ENCODE data around the gene MCM6. TPM values are rescaled to one million over a fixed set of nuclear protein-coding genes. Genes with fewer than 3 reads are reported as not detected.
A peak's percentile ranks its signal among the peaks of the same experiment; 100 is the strongest.

The MCM6 gene
- total RNA-seq, 1 donor from 2014 or later, result 62.5 TPM

GRCh38 chr2:135800513-135801460, 75.5 kb downstream of the MCM6 start:
- TF ChIP-seq CTCF (IDR thresholded peaks at IDR 0.05), result no peak
- Histone ChIP-seq H3K4me3 (no peak overlapping the region), H3K4me1 (no peaks in the 10 kb centered on the region), H3K27me3 (no peaks in the 10 kb centered on the region), H3K9me3 (no peaks in the 10 kb centered on the region), H3K36me3 (no peaks in the 10 kb centered on the region), H3K27ac (no peak overlapping the region)
- intact Hi-C loops (cut with DNase I), result no loop called here
- DNase-seq (ENCODE audit: low spot score in 2 of 2), result no peak

- no peaks in the 10 kb centered on the region for H3K9me3 ChIP-seq
- H3K4me3 ChIP-seq, result no peak overlapping the region
- TF ChIP-seq CTCF (IDR thresholded peaks at IDR 0.05), result no peak
- intact Hi-C loops (cut with DNase I), result no loop called here
- no peaks in the 10 kb centered on the region for H3K27me3 ChIP-seq
- H3K36me3 ChIP-seq, result no peaks in the 10 kb centered on the region
- DNase-seq (ENCODE audit: low spot score in 2 of 2), result no peak
- H3K27ac ChIP-seq, result no peak overlapping the region
- no peaks in the 10 kb centered on the region for H3K4me1 ChIP-seq
Measured at GRCh38 chr2:135799738-135800137, 76.5 kb downstream of the MCM6 start.

DNA sequence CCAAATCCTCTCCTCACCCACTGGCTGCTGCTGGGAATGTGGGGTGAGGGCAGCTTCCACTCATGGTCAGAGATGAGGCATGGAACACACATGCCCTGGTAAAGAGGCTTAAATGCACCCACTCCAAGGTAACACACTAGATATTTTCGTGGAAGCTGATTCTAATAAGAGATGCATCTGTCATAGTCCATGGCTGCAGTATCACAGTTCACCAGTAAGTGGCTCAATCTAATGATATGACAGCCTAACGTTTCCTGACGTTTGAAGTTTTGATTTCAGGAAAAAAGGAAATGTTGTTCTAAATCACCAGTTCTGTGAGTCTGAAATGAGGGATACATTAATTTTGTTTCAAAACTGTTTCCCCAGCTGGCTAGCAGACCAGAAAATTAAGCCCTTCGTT, 77.5 kb downstream of the MCM6 start:
- intact Hi-C loops (cut with DNase I), result no loop called here
- no peaks in the 10 kb centered on the region for H3K4me1 ChIP-seq

GRCh38 chr2:135798275-135798705, 78.0 kb downstream of the MCM6 start:
- H3K4me3 ChIP-seq, result no peak overlapping the region
- intact Hi-C loops (cut with DNase I), result no loop called here
- H3K27ac ChIP-seq, result no peak overlapping the region
- no peak for DNase-seq (ENCODE audit: low spot score in 2 of 2)
- no peaks in the 10 kb centered on the region for H3K36me3 ChIP-seq
- H3K4me1 ChIP-seq, result no peaks in the 10 kb centered on the region
- H3K9me3 ChIP-seq, result no peaks in the 10 kb centered on the region
- no peaks in the 10 kb centered on the region for H3K27me3 ChIP-seq
- TF ChIP-seq CTCF (IDR thresholded peaks at IDR 0.05), result no peak

More for the DNA sequence above, 77.5 kb downstream of the MCM6 start:
- H3K9me3 ChIP-seq, result no peaks in the 10 kb centered on the region
- H3K4me3 ChIP-seq, result no peak overlapping the region
- DNase-seq (ENCODE audit: low spot score in 2 of 2), result no peak
- TF ChIP-seq CTCF (IDR thresholded peaks at IDR 0.05), result no peak
- no peak overlapping the region for H3K27ac ChIP-seq
- H3K36me3 ChIP-seq, result no peaks in the 10 kb centered on the region
- no peaks in the 10 kb centered on the region for H3K27me3 ChIP-seq

DNA sequence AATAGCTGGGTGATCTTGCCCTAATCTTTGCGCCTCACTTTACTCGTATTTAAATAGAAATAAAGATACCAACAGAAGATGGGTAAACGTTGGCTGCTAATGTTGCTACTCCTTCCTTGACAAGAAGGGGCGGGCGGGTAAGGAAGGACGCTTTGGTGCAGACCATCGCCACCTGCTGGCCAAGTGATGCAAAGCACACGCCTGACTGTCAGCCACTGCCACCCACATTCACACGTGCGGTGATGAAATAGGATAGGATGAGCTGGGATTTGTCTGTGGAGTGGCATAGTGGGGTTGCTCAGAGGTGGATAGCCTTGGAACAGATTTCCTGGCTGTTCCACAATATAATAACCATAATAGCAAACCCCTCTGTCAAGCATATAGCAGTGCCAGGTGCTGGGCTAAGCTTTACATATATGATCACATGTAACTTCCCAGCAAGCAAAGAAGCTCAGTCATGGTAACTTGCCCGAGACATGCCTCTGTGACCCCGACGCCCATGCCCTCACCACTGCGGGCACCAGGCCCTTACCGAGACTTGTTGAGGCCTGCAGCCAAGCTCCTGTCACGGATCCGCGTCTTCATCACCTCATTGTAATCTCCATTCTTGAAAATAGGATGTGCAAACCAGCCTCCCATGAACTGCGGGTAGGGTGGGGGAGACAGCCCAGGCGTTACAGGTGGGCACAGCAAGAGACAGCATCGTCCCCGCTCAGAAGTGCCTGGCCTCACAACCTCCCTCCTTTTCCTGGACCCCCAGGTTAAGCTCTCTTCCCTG, 78.6 kb downstream of the MCM6 start:
- Histone ChIP-seq H3K4me3 (no peak overlapping the region), H3K36me3 (no peaks in the 10 kb centered on the region), H3K27me3 (no peaks in the 10 kb centered on the region), H3K4me1 (no peaks in the 10 kb centered on the region), H3K27ac (no peak overlapping the region), H3K9me3 (no peaks in the 10 kb centered on the region)
- peak; percentile 46 to 82 (median 69) for TF ChIP-seq CTCF (IDR thresholded peaks at IDR 0.05)
- peak in 1 of 2 donors; percentile 76 for DNase-seq (ENCODE audit: low spot score in 2 of 2)
- intact Hi-C loops (cut with DNase I), result no loop called here

Measured in ascending aorta (tissue), 2 donors.